Epithelial cell of proximal tubule (primary cell): ENCODE measurements around the gene CEP135. TPM values are rescaled to one million over a fixed set of nuclear protein-coding genes. Genes with fewer than 3 reads are reported as not detected.

Experiments used
- DNase-seq: peaks from one replicate; pipeline ENCODE4 v3.0.0-alpha.2; 2011; ENCODE audit warnings: low read depth
- H3K4me3 ChIP-seq: 2 replicates; pipeline ENCODE4 v1.5.1; 2011; ENCODE audit warnings: low read depth, mild to moderate bottlenecking, low read length
- CTCF ChIP-seq: conservative IDR thresholded peaks from 2 replicates; pipeline ENCODE4 v1.5.1; 2012; ENCODE audit warnings: low read depth, mild to moderate bottlenecking, low read length
- total RNA-seq: library from RNA; depleted of rRNA; stranded (reverse); fragments of >200 nt; gene quantifications from 2 replicates; pipeline ENCODE4 v1.2.3, GENCODE V29; 2015

The CEP135 gene
- total RNA-seq, 1 donor from 2014 or later: 7.8 TPM

- no peak overlapping the region for H3K4me3 ChIP-seq
- no peak for DNase-seq
- TF ChIP-seq CTCF: no peak
These were observed 41.3 kb upstream of the CEP135 start for GRCh38 chr4:55907469-55907868.

- H3K4me3 ChIP-seq: no peak overlapping the region
- peak; percentile 42 for DNase-seq
- TF ChIP-seq CTCF: no peak
These were observed 38.6 kb upstream of the CEP135 start for GRCh38 chr4:55910140-55910539.

- no peak for TF ChIP-seq CTCF
These were observed 36.5 kb upstream of the CEP135 start for GRCh38 chr4:55912249-55912648.

GRCh38 chr4:55920571-55920970, 28.2 kb upstream of the CEP135 start:
- no peak for TF ChIP-seq CTCF
- DNase-seq: no peak
- H3K4me3 ChIP-seq: no peak overlapping the region

More at GRCh38 chr4:55912249-55912648, 36.5 kb upstream of the CEP135 start:
- no peak overlapping the region for H3K4me3 ChIP-seq
- no peak for DNase-seq

GRCh38 chr4:55921093-55921492, 27.7 kb upstream of the CEP135 start:
- no peak for TF ChIP-seq CTCF
- H3K4me3 ChIP-seq: no peak overlapping the region
- no peak for DNase-seq

- H3K4me3 ChIP-seq: no peak overlapping the region
- TF ChIP-seq CTCF: no peak
- DNase-seq: no peak
These were observed 23.5 kb upstream of the CEP135 start for GRCh38 chr4:55925241-55925640.

- no peak for DNase-seq
- TF ChIP-seq CTCF: no peak
- no peak overlapping the region for H3K4me3 ChIP-seq
These were observed 22.1 kb upstream of the CEP135 start for GRCh38 chr4:55926610-55927009.
